Stimulated activated CD8-positive, alpha-beta memory T cell treated with anti-CD3 and anti-CD28 coated beads, Interleukin-15, amount 100 ng/mL, for 24 hours (primary cell): Measurements from ENCODE around the gene ZNF205.
A peak's percentile ranks its signal among the peaks of the same experiment; 100 is the strongest.

ENCODE experiments used
- DNase-seq: peaks from one replicate; pipeline ENCODE4 v3.0.0-alpha.2; 2020; ENCODE audit warnings: low read depth

Gene ZNF205

DNA sequence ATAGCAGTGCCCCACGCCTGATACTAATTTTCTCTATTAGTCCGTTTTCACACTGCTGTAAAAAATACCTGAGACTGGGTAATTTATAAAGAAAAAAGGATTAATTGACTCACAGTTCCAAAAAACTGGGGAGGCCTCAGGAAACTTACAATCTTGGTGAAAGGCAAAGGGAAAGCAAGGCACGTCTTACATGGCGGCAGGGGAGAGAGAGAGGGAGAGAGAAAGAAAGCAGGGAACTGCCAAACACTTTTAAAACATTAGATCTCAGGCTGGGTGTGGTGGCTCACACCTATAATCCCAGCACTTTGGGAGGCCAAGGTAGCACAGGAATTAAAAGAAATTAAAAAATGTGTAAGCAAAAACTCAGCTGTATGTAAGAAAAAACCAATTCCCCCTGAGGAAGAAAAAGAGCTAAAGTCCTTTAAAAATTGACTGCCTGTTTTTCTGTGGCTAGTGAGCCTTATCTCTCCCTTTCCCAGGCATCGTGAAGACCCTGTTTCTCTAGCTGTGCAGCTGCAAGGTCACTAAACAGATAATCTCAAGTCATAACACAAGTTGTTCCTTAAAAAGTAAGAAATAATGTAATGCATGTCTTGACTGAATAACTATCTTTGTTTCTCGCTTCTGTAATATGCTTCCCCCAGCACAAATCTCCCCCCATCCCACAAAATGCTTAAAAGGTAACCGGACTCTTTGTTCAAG, 27.3 kb upstream of the ZNF205 start:
- no peak for DNase-seq

DNA sequence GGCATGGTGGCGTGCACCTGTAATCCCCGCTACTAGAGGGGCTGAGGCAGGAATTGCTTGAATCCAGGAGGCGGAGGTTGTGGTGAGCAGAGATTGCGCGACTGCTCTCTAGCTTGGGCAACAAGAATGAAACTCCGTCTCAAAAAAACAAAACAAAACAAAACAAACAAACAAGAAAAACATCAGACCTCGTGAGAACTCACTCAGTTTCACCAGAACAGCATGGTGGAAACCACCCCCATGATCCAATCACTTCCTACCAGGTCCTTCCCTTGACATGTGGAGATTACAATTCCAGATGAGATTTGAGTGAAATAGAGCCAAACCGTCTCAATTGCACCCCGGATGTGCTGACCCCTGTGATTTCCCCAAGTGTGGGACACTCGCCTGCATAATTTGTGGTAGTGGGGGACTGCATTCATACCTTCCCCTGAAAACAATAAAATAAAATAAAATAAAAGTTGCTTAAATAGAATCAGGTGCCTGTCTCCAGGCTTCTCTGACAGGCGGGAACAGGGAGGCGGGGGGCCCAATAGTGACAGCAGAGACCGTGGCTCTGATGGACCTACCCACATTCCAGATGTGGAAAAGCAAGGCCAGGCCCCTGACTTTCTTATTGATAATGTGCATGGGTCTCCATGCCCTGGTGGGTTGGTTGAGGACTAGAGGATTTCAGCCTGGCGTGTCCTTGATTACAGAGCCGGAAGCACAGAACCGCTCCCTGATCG, 26.4 kb upstream of the ZNF205 start:
- DNase-seq = no peak

DNA sequence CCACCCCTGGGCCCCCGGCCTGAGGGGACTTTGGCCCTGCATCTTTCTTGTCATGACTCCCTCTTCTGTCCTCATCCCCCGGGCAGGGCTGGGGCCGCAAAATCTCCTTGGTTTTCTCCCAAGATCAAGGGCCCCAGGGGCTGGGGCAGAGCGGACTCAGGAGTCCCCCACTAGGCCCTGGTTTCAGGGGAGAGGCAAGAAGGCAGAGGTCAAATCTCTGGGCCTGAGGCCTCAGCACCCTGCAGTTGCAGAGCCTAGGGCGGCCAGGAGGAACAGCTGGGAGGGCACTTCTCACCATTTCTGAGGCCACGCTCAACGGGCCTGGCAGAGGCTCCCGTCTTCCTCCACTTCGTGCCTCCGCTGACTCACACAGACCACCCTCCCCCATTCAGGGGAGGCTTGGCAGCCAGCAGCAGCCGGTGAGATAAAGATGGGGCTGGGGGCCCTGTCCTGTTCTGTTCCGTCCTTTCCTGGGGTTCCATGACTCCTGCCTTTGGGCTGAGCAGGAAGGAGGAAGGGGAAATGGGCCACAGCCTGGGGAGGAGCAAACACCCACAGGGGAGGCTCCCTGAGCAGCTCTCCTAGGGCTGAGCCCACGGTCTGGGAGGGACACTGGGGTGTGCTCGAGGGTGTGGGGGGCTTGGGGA, 25.7 kb upstream of the ZNF205 start:
- no peak for DNase-seq

DNA sequence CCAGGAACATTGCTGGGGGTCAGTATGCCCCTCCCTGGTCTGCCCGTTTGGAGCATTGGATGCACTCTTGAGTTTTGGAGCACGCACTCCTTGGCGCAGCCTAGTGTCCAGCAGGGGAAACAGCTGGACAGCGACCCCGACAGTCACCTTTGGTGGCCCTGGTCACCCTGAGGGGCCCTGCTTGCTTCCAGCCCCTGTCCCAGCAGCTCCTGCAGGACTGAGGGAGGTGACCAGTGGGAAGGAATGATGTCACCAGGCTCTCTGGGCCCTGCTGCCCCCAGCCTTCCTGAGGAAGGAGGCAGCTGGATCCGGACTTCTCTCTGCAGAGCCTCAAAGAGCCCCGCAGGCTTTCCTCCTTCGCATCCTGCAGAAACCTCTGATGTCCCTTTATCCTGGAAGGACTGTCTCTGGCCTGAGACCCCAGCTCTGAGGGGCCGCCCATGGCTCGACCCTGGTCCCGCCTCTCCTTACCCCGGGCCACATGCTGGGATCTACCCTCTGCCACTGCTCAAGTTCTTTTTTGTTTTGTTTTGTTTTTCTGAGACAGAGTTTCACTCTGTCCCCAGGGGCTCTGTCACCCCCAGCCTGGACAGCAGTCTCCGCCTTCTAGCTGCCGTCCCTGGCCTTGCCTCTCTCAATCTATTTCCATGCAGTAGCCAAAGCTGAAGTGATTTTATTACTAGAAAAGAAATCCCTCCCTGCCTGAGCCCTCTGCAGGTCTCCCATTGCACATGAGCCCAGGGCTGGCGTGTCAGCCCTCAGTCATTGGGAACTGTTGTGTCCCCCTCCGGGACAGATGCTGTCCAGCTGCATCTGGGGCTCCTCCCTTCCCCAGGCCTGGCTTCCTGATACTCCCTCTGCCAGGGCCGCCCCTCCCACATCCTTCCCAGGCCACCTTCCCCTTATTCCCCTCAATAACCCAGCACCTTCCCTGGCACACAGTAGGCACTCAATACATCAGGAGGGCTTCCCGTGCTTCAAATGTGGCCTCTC, 24.8 kb upstream of the ZNF205 start:
- no peak for DNase-seq

DNA sequence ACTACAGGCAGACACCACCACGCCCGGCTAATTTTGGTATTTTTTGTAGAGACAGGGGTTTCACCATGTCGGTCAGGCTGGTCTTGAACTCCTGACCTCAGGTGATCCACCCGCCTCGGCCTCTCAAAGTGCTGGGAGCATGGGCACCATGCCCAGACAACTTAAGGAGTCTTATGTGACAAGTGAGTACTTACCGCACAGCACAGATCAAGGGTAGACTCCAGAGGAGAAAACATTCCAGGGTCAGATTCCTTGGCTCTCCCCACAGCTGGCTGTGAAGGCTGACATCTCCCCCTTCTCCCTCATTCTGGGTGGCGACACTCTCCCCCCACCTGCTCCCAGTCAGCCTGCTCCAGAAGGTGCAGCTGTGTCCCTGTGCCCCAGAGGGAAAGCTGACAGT, 23.9 kb upstream of the ZNF205 start:
- DNase-seq = no peak

DNA sequence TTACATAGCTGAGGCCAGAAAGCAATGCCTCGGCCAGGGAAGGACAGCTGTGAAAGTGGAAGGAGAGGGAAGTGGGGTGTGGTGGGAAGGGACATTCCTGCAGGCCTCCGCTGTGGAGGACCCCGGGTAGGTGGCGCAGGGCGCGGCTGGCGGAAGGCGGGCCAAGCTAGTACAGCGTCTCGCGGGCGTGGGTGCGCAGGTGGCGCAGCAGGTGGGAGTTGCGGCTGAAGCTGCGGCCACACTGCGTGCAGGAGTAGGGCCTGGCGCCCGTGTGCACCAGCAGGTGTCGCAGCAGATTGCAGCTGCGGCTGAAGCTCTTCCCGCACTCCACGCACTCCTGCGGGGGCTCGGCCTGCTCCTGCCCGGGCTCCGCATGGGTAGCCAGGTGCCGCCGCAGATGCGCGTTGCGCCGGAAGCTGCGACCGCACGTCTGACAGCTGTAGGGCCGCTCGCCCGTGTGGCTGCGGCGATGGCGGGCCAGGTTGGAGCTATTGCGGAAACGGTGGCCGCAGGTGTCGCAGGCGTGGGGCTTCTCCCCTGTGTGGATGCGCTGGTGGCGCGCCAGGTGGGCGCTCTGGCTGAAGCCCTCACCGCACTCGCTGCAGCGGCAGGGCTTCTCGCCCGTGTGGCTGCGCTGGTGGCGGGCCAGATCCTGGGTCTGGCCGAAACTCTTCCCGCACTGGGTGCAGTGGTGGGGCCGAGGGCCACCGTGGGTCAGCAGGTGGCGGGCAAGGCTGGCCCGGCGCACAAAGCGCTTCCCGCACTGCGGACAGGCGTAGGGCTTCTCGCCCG, 23.3 kb upstream of the ZNF205 start:
- DNase-seq = no peak

DNA sequence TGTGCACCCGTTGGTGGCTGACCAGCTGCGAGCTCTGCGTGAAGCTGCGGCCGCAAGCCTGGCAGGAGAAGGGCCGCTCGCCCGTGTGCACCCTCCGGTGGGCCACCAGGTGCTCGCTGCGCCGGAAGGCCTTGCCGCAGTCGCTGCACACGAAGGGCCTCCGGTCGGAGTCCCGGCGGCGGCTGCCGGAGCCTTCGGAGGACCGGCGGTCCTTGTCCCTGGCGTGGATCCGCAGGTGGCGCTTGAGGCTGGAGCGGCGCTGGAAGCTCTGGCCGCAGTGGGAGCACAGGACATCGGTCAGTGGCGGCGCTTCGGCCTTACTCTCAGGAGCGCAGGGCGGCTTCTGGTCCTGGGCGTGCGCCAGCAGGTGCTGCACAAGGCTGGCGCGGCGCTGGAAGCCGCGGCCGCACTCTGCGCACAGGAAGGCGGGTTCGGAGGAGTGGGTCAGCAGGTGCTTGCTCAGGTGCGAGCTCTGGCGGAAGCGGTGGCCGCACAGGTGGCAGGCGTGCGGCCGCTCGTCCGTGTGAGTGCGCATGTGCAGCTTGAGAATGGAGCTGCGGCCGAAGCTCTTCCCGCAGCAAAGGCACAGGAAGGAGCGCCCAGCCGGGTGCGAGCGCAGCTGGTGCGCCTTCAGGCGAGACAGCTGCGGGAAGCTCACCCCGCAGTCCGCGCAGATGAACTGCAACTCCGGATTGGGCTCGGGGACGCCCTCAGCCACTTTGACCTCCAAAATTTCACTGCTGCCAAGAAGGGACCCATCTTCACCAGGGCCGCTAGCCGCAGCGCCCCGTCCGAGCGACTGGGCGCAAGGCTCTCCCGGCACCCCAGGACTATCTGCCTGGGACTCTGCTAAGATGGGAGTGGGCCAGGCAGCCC, 22.4 kb upstream of the ZNF205 start:
- DNase-seq = no peak

DNA sequence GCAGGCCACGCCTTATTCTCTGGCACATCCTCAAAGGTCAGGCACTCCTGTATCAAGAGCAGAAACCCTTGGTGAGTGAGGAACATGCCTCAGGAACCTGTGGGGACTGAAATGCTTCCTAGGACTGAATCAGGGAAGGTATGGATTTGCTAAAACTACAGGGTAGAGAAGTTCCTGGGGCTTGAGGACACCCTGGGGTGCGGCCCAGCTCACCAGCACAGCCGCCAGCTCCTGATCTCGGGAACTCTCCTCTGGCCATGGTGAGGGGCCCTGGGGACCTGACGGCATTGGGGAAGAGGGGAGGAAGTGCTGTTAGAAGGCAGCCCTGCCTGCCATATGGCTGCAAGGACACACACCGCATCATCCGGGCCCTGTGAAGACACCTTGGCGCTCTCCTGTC, 20.8 kb upstream of the ZNF205 start:
- DNase-seq = no peak

DNA sequence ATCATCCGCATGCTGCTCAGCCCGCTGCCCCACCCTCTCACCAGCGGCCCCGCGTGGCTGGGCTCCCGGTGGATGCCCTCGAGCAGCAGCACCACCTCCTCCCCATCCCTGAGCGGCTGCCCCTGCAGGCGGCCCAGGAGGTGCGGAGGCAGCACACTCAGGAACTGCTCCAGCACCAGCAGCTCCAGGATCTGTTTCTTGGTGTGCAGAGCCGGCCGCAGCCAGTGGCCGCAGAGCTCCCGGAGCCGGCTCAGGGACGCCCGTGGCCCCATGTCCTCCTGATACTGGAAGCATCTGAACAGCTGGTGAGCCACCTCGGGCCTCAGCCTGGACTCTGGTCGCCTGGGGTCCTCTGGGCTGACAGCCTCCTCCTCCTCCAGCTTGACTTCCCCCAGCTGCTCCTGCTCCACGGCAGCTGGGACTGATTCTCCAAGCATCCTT, 19.9 kb upstream of the ZNF205 start:
- DNase-seq = no peak

DNA sequence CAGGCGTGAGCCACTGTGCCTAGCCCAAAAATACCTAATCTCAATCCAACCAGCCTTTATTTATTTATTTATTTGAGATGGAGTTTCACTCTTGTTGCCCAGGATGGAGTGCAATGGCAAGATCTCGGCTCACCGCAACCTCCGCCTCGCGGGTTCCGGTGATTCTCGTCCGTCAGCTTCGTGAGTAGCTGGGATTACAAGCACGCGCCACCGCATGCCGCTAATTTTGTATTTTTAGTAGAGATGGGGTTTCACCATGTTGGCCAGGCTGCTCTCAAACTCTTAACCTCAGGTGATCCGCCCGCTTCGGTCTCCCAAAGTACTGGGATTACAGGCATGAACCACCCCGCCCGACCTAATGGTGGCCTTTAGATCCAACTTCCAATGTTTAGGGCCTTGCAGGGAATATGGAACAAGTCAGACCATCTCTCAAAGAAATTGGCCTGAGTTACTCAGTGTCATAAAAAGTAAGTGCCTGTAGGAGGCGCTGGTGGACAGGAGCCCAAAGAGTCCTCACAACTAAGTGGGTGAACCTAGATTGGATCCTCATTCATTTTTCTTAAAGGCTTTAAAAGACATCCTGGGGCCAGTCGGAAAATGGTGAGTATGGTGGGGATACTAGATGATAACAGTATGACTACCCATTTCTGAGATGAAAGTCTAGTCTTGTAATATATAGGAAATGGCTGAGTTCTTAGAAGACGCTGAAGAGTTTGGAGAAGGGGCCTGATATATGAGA, 17.9 kb upstream of the ZNF205 start:
- DNase-seq = no peak

DNA sequence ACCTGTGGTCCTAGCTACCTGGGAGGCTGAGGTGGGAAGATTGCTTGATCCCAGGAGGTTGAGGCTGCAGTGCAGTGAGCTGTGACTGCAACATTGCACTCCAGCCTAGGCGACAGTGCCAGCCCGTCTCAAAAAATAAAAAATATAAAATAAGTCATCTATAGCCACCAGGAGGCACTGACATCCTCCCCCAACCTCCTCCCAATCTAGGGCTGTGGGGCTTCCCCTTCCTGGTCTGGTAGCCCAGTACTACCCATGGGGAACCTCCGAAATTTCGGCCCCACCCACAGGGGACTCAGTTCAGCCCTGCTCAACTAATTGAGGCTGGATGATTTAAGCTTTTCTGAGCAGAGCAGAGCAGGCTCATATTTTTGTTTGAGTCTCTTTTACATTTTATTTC, 16.5 kb upstream of the ZNF205 start:
- DNase-seq = no peak

DNA sequence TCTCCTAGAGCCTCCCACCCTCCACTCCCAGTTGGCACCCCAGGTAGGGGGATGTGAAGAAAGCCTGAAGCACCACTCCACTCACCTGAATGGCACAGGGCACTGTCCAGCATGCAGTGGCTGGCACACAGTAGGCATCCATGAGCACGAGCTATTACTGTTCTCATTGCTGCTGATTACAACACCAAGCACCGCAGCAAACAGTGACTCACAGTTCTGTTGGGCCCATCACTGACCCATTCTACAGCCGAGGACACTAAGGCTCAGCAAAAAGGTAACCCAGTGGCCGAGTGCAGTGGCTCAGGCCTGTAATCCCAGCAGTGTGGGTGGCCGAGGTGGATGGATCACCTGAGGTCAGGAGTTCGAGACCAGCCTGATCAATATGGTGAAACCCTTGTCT, 16.0 kb upstream of the ZNF205 start:
- DNase-seq = no peak

DNA sequence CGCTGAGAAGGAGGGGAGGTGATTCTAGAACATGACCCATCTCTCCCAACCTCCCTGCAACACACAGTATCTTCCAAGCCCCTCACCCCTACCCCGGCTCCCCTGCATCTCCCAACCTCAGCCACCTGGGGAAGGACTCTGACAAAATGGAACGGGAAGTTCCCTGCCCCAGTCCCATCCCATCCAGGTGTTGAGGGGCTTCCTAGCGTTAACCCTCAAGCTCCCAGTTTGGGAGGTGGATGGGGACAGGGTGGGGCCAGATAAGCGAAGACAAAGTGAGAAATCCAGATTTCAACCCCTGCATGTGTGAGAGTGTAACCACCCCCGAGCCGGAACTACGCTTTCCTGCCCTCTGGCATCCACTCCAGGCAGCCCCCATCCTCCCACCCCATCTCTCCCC, 15.1 kb upstream of the ZNF205 start:
- no peak for DNase-seq

DNA sequence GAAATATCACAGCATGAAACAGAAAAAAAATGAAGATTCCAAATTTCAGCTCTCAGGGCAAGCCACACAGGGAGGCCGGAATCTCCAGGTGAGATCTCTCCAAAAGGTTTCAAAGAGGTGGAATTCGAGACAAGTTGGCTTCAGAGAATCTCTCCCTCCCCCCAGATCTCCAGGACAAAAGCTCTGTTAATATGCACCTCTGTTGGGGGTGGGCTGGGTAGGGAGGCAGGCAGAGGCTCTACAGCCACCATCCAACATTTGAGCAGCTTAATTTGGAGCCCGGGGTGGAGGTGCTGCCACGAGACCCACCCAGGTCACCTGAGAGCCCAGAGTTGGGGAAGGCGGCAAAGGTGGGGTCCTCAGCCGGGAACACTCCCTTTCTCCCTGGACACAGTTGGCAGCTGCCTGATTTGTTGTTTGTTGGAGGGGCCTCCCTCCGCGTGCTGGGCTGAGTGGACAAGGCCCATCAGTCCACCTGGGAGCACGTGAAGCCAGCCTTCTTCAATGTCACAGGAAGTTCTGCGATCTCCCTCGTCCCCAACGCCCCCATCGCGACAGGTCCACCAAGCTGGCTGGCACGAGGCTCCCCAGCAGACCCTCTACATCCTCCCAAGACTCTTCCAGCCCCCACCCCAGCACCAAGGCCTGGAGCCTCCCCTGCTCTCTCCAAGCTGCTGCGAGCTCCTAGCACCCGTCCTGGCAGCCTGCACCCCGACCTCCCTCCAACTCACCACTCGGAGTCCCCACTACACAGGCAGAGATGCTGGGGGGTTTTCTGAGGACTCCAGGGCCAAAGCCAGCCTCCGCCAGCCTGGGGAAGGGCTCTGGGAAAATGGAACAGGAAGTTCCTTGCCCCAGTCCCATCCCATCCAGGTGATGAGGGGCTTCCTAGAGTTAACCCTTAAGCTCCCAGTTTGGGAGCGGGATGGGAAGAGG, 13.7 kb upstream of the ZNF205 start, which contains the start of gene ZSCAN10:
TSS of gene ZSCAN10 (minus strand) at position 836 of the 936 bp plus-strand sequence. CDS start 6,357 bp downstream, outside the sequence.
- DNase-seq = no peak

DNA sequence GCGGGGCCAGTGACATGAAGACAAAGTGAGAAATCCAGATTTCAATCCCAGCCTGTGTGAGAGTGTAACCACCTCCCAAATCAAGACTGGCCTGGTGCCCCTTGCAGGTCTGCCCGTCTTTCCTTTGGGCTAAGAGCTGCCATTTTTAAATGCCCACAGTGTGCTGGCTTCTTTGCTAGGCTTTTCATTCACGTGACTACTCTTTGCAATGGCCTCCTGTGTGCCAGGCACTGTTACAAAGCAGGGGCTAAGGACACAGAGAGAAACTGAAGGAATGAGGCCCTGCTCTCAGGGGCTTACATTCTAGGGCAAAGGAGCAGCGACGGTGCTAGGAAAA, 13.0 kb upstream of the ZNF205 start:
- DNase-seq = no peak

DNA sequence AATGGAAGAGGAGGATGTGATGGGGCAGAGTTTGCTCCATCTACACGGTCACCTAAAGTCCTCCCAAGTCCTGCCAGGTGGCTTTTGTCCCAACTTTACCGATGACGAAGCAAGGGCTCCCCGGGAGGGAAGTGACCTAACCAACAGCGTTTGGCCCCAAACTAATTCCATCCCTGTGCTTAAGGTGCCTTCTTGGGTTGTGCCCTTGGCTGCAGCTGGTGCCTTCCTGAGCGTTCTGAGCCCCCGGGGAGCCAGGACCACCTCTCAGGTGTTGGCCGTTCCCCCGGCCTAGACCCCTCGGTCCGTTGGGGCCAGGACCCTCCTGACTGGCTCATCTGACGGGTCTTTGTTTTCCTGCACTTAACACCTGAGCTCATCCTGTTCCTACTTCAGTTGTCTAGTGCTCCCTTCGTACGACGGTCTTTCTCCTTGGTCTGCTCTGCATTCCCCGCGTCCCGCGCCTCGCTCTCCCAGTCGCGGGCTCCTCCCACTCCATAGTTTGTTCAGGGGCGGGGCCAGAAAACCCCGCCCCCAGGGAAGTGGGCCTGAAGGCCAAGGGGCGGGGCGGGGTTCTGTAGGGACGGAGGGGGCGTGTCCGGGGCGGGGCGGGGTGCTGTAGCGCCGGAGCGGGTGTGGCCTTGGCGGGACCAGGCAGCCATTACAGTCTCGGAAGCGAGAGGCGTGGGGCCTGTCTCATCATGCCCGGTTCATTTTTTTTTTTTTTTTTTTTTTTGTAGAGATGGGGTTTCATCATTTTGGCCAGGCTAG, 12.5 kb upstream of the ZNF205 start:
- peak; percentile 89 for DNase-seq

DNA sequence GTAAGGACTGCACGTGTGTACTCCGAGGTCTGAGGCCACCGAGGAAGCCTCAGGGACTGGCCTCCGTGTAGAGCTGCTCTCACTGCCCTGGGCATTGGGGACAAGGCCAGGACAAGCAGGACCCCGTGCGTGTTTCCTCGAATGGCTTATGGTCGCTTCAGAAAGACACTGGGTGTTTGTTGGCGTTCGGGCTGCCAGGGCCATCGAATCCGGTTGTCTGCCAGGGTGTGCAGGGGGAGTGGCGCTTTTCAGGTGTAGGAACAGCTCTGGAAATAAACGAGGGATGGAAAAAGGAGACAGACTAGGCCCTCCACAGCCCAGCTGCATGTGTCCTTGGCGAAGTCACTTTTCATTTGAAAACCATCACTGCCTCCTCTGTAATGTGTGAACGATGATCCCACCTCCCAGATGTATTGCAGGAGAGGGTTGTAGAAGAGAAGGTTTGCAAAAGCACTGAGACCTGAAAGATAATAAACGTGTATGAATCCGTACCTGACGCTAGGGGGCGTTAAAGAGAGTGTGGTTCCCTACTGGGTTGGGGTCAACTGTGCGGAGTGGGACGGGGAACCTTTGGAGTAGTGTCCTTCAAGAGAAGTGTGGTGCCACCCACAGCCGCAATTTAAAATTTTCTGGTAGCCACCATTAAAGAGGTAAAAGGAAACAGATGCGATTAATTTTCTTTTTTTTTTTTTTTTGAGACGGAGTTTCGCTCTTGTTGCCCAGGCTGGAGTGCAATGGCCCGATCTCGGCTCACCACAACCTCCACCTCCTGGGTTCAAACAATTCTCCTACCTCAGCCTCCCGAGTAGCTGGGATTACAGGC, 11.2 kb upstream of the ZNF205 start:
- no peak for DNase-seq
